GM12878 (cell line): Measurements from ENCODE around the gene ZMIZ1.

Experiments used
- CREB1 ChIP-seq: IDR thresholded peaks from 2 replicates; pipeline ENCODE4 v1.6.1; 2012; ENCODE audit warnings: low read depth, mild to moderate bottlenecking, inconsistent platforms
- EZH2 ChIP-seq: IDR thresholded peaks from 2 replicates; pipeline ENCODE4 v1.6.1; 2012; ENCODE audit warnings: low read depth, mild to moderate bottlenecking, control low read depth, inconsistent platforms, low read length, borderline replicate concordance; ENCODE audit not compliant: control insufficient read depth
- IKZF1 ChIP-seq: fragments of 450-650 bp; conservative IDR thresholded peaks from 2 replicates; pipeline ENCODE4 v1.6.1; 2017; ENCODE audit warnings: antibody characterized with exemption, mild to moderate bottlenecking
- MAX ChIP-seq: IDR thresholded peaks from 2 replicates; pipeline ENCODE4 v1.6.1; 2012; ENCODE audit warnings: low read depth, low read length, improper control_type of control experiment
- NRF1 ChIP-seq: conservative IDR thresholded peaks from 2 replicates; pipeline ENCODE4 v1.6.1; 2011; ENCODE audit warnings: mild to moderate bottlenecking, low read depth, low read length, improper control_type of control experiment
- PBX3 ChIP-seq: IDR thresholded peaks from 2 replicates; pipeline ENCODE4 v1.6.1; 2011; ENCODE audit warnings: mild to moderate bottlenecking, low read depth, low read length, moderate library complexity; ENCODE audit not compliant: insufficient replicate concordance
- POLR2A ChIP-seq: IDR thresholded peaks from 2 replicates; pipeline ENCODE4 v1.6.1; 2011; ENCODE audit warnings: low read depth, mild to moderate bottlenecking, low read length
- POLR2AphosphoS5 ChIP-seq: IDR thresholded peaks from 2 replicates; pipeline ENCODE4 v1.6.1; 2011; ENCODE audit warnings: mild to moderate bottlenecking, low read length, inconsistent platforms
- TCF3 ChIP-seq: IDR thresholded peaks from 2 replicates; pipeline ENCODE4 v1.6.1; 2012; ENCODE audit warnings: low read depth, mild to moderate bottlenecking, low read length, borderline replicate concordance; ENCODE audit not compliant: insufficient read depth
- TF ChIP-seq, protein P1 (sequence below), 3 experiments: IDR thresholded peaks in 2 of 3; conservative IDR thresholded peaks in 1 of 3; 2 replicates each; pipeline ENCODE4 v1.5.1; 2011; ENCODE audit warnings: low read depth in 3 of 3, low read length in 3 of 3, mild to moderate bottlenecking in 3 of 3, control low read depth in 2 of 3, moderate library complexity in 2 of 3, inconsistent platforms in 1 of 3, mixed read lengths in 1 of 3; ENCODE audit not compliant: control insufficient read depth in 2 of 3, insufficient read depth in 1 of 3; ENCODE audit errors: extremely low read depth in 1 of 3
- TF ChIP-seq, protein P2 (sequence below): IDR thresholded peaks from 2 replicates; pipeline ENCODE4 v1.6.1; 2011; ENCODE audit warnings: borderline replicate concordance, low read depth, mild to moderate bottlenecking, moderate library complexity, low read length; ENCODE audit not compliant: insufficient read depth, poor library complexity, severe bottlenecking
- TF ChIP-seq, protein P3 (sequence below): IDR thresholded peaks from 2 replicates; pipeline ENCODE4 v1.6.1; 2011; ENCODE audit warnings: borderline replicate concordance, low read depth, mild to moderate bottlenecking, moderate library complexity, mixed read lengths, low read length; ENCODE audit not compliant: insufficient read depth; ENCODE audit errors: extremely low read length

- TF ChIP-seq MAX (no peak), EZH2 (no peak), NRF1 (no peak), POLR2A (no peak), PBX3 (no peak), IKZF1 (no peak), CREB1 (no peak), POLR2AphosphoS5 (no peak), TCF3 (no peak)
- TF ChIP-seq, protein P1, sequence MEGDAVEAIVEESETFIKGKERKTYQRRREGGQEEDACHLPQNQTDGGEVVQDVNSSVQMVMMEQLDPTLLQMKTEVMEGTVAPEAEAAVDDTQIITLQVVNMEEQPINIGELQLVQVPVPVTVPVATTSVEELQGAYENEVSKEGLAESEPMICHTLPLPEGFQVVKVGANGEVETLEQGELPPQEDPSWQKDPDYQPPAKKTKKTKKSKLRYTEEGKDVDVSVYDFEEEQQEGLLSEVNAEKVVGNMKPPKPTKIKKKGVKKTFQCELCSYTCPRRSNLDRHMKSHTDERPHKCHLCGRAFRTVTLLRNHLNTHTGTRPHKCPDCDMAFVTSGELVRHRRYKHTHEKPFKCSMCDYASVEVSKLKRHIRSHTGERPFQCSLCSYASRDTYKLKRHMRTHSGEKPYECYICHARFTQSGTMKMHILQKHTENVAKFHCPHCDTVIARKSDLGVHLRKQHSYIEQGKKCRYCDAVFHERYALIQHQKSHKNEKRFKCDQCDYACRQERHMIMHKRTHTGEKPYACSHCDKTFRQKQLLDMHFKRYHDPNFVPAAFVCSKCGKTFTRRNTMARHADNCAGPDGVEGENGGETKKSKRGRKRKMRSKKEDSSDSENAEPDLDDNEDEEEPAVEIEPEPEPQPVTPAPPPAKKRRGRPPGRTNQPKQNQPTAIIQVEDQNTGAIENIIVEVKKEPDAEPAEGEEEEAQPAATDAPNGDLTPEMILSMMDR (IDR thresholded peaks at IDR 0.05 in 2 of 3, conservative IDR thresholded peaks at IDR 0.05 in 1 of 3; ENCODE audit: control insufficient read depth in 2 of 3, extremely low read depth in 1 of 3, insufficient read depth in 1 of 3, low read depth in 3 of 3, low read length in 3 of 3): no peak
- TF ChIP-seq, protein P2, sequence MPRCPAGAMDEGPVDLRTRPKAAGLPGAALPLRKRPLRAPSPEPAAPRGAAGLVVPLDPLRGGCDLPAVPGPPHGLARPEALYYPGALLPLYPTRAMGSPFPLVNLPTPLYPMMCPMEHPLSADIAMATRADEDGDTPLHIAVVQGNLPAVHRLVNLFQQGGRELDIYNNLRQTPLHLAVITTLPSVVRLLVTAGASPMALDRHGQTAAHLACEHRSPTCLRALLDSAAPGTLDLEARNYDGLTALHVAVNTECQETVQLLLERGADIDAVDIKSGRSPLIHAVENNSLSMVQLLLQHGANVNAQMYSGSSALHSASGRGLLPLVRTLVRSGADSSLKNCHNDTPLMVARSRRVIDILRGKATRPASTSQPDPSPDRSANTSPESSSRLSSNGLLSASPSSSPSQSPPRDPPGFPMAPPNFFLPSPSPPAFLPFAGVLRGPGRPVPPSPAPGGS: no peak
- TF ChIP-seq, protein P3, sequence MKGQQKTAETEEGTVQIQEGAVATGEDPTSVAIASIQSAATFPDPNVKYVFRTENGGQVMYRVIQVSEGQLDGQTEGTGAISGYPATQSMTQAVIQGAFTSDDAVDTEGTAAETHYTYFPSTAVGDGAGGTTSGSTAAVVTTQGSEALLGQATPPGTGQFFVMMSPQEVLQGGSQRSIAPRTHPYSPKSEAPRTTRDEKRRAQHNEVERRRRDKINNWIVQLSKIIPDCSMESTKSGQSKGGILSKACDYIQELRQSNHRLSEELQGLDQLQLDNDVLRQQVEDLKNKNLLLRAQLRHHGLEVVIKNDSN: no peak
These were observed 25.8 kb downstream of the ZMIZ1 start for GRCh38 chr10:79094412-79095175.
